HuH-7 (cell line): ENCODE measurements around the gene CDK14.

ENCODE experiments used
- DNase-seq: peaks from one replicate; pipeline ENCODE4 v3.0.0; 2011; ENCODE audit warnings: low spot score

Gene CDK14

DNA sequence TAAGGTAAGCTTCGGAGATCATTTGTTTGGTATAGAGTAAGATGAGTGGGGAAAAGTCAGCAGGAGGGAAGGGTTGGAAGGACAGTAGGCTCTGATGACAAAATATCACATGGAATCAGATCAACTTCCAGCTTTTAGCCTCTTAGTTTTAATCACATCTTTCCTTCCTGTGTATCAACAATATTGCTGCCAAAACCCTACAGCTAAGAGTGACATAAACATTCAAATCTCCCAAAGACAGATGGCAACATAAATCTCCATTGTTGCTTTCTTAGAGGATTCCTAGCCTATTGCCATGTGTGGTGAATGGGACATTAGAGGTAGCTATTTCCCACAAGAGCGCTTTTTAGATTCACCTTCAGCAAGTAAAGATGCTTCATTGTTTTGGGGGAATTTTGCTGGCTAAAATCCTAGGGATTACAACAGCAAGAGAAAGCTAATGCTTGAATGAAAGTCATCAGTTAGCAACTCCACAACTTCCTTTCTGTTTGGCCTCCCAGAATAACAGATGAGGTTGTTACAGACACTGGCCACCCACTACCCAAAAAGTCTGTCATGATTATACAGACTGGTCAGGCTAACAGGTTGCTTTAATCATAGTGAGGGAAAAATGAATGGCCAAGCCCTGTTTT, 632.9 kb downstream of the CDK14 start:
- DNase-seq: no peak

- no peak for DNase-seq
Measured at GRCh38 chr7:91230100-91230499, 634.0 kb downstream of the CDK14 start.

DNA sequence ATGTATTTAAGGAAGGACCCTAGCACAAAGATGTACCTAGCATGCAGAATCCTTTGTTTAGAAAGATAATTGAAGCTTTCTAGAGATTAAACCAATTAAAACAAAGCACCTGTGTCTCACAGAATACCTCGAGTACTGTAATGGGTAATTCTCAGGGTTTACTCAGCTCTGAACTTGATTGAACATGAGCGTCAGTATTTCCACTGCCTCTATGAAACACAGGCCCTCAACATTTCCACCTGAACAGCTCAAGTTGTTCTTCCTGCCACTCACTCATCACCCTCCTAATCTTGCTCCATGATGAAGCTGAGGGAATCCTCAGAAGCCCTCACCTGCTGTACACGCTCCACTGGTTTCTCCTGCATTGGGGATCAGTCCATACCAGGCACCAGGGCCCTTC, 634.4 kb downstream of the CDK14 start:
- DNase-seq: no peak

- DNase-seq: no peak
Measured at GRCh38 chr7:91233212-91233611, 637.1 kb downstream of the CDK14 start.

GRCh38 chr7:91235211-91235832, 639.2 kb downstream of the CDK14 start:
- DNase-seq: no peak

GRCh38 chr7:91239171-91239604, 643.1 kb downstream of the CDK14 start:
- no peak for DNase-seq

DNA sequence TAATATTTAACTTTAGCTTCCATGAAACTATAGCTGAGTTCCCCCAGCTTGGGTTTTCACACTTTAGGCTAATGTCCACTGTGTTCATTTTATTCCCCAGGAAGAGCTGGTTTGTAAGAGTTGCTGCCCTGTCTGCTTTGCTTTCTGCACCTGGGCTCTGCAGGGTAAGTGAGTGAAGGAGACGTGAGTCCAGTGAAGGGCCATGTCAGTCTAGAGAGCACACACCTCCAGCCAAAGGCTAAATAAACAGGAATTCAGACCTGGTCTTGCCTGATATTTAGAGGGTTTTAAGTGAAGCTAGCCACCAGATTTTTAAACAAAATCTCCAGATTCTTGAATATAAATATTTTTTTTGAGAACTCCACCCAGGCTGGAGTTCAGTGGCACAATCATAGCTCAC, 643.7 kb downstream of the CDK14 start:
- DNase-seq: no peak

DNA sequence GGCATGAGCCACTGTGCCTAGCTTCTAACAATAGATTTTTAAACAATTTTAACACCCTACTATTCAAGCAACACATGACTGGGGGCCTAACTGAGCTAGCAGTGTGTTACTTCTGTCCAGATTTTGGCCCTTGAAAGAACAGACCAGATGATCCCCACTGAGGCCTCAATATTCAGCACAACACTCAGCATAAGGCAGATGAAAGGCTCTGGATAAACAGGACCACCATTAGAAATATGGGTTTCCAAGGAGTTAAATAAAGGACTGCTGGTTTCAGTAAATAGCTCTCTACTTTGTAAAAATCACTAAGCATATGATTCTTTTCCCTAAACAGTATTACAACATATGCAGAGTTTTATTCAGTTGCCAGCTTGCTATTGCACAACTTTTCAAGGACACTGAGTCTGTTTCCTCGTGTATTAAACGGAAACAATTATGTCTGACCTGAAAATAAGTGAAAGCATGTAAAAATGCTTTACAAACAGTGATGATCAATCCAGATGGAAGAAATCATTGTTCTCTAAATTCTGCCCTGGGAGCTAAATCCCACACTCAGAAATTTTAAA, 644.3 kb downstream of the CDK14 start:
- DNase-seq: no peak

DNA sequence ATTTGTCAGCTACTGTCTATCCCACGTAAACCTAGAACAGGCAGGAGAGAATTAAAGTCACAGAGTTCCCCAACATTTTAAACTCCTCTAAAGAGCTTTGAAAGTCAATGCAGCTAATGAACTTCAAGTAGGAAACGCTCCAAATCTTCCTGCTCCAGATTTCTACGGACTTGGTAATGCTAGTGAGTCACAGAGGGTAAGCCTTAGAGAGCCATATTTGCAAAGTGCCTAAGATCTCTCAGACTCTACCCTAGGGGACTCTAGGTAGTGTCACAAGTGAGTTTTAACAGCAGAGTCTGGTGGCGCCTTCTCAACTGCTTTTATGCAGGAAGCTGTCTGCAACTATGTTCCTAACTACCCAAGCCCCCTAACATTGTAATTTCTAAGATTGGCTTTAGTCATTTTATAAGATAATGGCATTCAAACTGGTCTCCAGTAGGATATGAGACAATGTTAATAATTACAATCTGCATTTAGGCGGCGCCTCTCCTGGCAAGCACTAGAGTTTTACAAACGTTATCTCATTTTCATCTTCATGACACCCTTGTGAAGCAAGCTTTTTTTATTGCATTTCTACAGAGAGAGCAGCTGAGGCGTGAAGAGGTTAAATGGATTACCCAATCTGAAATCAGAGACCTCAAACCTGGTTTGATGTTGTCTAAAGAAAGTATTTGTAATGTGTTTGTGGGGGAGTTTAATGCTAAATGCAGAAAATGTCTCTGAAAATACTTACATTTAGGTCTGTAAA, 646.1 kb downstream of the CDK14 start:
- DNase-seq: no peak

GRCh38 chr7:91243591-91244301, 647.6 kb downstream of the CDK14 start:
- no peak for DNase-seq

DNA sequence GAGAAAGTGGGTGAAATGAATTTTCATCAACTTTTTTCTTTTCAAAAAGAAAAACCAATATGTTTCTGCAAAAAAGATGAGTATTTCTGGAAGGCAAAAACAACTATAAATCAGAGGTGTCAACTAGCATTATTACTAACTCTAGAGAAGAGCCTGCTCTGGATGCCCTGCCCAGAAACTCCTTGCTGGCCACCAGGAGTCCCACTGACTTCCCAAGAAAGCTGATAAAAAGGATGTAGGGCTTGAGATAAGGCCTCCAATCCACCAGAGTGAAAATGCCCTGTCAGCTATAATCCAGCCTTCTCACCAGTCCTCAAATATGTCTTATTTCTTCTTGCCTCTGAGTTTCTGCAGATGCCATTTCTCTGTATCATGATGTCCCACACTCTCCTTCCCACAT, 651.4 kb downstream of the CDK14 start:
- no peak for DNase-seq

DNA sequence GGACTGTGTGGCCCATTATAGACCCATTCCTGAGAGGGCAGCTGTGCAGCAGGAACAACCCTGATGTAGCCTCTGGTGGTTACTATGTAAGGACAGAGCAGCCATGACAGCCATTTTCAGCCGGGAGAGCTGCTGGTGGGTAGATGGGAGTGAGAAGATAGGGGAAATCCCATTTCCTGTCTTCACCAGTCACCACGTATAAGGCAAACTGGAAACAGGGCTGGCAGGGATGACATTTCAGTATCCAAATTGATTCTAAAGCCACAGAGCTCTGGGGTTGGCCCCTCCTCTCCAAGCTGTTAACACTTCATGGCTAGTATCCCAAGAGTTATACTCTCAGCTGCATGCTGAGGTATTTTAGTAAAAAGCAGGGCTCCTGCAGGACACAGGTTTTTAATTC, 652.9 kb downstream of the CDK14 start:
- DNase-seq: no peak

DNA sequence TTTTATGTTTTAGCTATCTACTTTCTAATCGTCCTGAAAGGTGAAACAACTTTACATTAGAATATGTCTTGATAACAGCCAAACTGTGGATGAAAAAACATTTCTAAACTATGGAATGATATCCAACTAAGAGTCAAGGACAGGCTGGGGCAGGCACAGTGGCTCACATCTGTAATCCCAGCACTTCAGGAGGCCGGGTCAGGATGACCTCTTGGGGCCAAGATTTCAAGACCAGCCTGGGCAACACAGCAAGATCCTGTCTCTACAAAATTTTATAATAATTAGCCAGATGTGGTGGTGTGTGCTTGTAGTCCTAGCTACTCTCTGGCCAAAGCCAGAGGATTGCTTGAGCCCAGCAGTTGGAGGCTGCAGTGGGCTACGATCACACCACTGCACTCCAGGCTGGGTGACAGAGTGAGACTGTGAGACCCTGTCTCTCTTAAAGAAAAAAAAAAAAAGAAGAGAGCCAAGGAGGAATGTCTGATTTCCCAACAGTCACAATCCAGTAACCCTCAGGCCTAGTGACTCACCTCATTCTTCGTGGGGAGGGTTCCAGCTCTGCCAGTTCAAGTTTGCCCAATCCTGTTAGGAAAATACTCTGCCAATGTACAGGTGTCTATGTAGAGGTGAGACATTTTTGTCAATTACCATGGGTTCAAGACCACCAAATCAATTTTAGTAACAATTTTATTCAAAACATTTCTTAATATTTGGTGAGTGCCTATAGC, 653.5 kb downstream of the CDK14 start:
- DNase-seq: no peak

- no peak for DNase-seq
Measured at GRCh38 chr7:91250706-91251105, 654.6 kb downstream of the CDK14 start.

GRCh38 chr7:91251877-91252276, 655.8 kb downstream of the CDK14 start:
- no peak for DNase-seq
